Transverse colon (tissue), 4 donors: Measurements from ENCODE around the gene KLHL10. TPM values are rescaled to one million over a fixed set of nuclear protein-coding genes. Genes with fewer than 3 reads are reported as not detected.

Source experiments
- DNase-seq: peaks from one replicate; pipeline ENCODE4 v3.0.0-alpha.2; 2019
- H3K27ac ChIP-seq, 4 donors: fragments of 200-600 bp; sonication (generic); 2 replicates each; pipeline ENCODE4 v1.5.1; 2016 to 2018; ENCODE audit warnings: inconsistent platforms in 4 of 4
- H3K27me3 ChIP-seq: fragments of 200-600 bp; sonication (generic); 2 replicates; pipeline ENCODE4 v1.5.1; 2017; ENCODE audit warnings: inconsistent platforms
- H3K36me3 ChIP-seq, 4 donors: fragments of 200-600 bp; sonication (generic); 2 replicates each; pipeline ENCODE4 v1.5.1; 2017 to 2019; ENCODE audit warnings: inconsistent platforms in 4 of 4
- H3K4me1 ChIP-seq, 4 donors: fragments of 200-600 bp; sonication (generic); 2 replicates each; pipeline ENCODE4 v1.5.1; 2017 to 2020; ENCODE audit warnings: inconsistent platforms in 4 of 4
- H3K4me3 ChIP-seq, 4 donors: fragments of 200-600 bp; sonication (generic); 1 replicate in 1 of 4; 2 replicates in 3 of 4; pipeline versions ENCODE4 v1.5.1 to v1.6.1; 2017 to 2019; ENCODE audit warnings: inconsistent platforms in 4 of 4
- H3K9me3 ChIP-seq, 2 donors: fragments of 200-600 bp; sonication (generic); 2 replicates each; pipeline ENCODE4 v1.5.1; 2017 to 2019; ENCODE audit warnings: inconsistent platforms in 2 of 2
- CTCF ChIP-seq, 5 experiments: fragments of 200-600 bp in 3 of 5; fragments of 450-650 bp in 2 of 5; sonication (generic) in 3 of 5; IDR thresholded peaks; 1 replicate in 2 of 5; 2 replicates in 3 of 5; pipeline ENCODE4 v1.5.1; 2016 to 2017; ENCODE audit warnings: antibody characterized with exemption in 5 of 5, inconsistent platforms in 3 of 5, mild to moderate bottlenecking in 2 of 5, moderate library complexity in 1 of 5
- EP300 ChIP-seq: sonication (generic); formaldehyde crosslinking; IDR thresholded peaks from one replicate; pipeline ENCODE4 v1.6.1; 2017; ENCODE audit warnings: antibody characterized with exemption, low read depth
- POLR2A ChIP-seq: fragments of 450-650 bp; IDR thresholded peaks from one replicate; pipeline ENCODE4 v1.6.1; 2016; ENCODE audit warnings: antibody characterized with exemption, mild to moderate bottlenecking, moderate library complexity
- POLR2AphosphoS5 ChIP-seq, 3 donors: sonication (generic); formaldehyde crosslinking; IDR thresholded peaks; one replicate each; pipeline ENCODE4 v1.6.1; 2016; ENCODE audit warnings: antibody characterized with exemption in 3 of 3
- WGBS, 2 donors: methylation state at CpG; one replicate each; pipeline ENCODE4 v1.1.5; 2018; ENCODE audit warnings: low coverage in 1 of 2; 5-methylcytosine and 5-hydroxymethylcytosine counted together
- in situ Hi-C, 4 donors: fragments of 200-750 bp; cut with MboI; loops; one replicate each; pipeline versions ENCODE4 v1.15.0 to v1.15.1; 2017; ENCODE audit warnings: low sequenced_read_pairs in 3 of 4, low pct_ligation_motif_present in 1 of 4, low pct_unique_long_range_greater_than_20kb in 1 of 4
- intact Hi-C: fragments of 100-400 bp; cut with DNase I; formaldehyde crosslinking; loops from one replicate; pipeline ENCODE4 v1.15.1; 2023; ENCODE audit warnings: low total_unique reads
- total RNA-seq, 4 donors: library from RNA; depleted of rRNA; stranded (reverse); fragments of >200 nt; gene quantifications; one replicate each; pipeline ENCODE4 v1.1.0, GENCODE V29; 2016

KLHL10 gene
- total RNA-seq, 4 donors from 2014 or later = 0.32 TPM; not detected in 3

GRCh38 chr17:41892021-41892376 is 54.4 kb downstream of the KLHL10 start:
- no peak overlapping the region for H3K4me3 ChIP-seq
- H3K4me1 ChIP-seq = peaks cover 0 to 7% (median 0%) of the 10 kb centered on the region in 4 donors
- no peaks in the 10 kb centered on the region for H3K9me3 ChIP-seq
- in situ Hi-C loops (no loop called here), intact Hi-C loops (no loop called here)
- no peak for DNase-seq
- WGBS, 2 donors = 100% methylated on average over 4 of the region's 4 CpGs; no CpG with 5 or more reads in 1 of the 2 donors
- H3K27me3 ChIP-seq = no peaks in the 10 kb centered on the region
- TF ChIP-seq CTCF (IDR thresholded peaks at IDR 0.05) (no peak), POLR2AphosphoS5 (IDR thresholded peaks at IDR 0.05) (no peak), POLR2A (no peak), EP300 (no peak)
- peaks cover 0 to 64% (median 23%) of the 10 kb centered on the region in 4 donors for H3K36me3 ChIP-seq
- no peak overlapping the region for H3K27ac ChIP-seq

GRCh38 chr17:41893384-41893783 is 55.8 kb downstream of the KLHL10 start:
- Histone ChIP-seq H3K36me3 (peaks cover 0 to 63% (median 24%) of the 10 kb centered on the region in 4 donors), H3K4me3 (no peak overlapping the region), H3K27me3 (no peaks in the 10 kb centered on the region), H3K9me3 (no peaks in the 10 kb centered on the region), H3K27ac (no peak overlapping the region), H3K4me1 (peaks cover 0 to 7% (median 0%) of the 10 kb centered on the region in 4 donors)
- DNase-seq = no peak
- intact Hi-C loops = no loop called here
- TF ChIP-seq CTCF (IDR thresholded peaks at IDR 0.05) (no peak), EP300 (no peak), POLR2AphosphoS5 (IDR thresholded peaks at IDR 0.05) (no peak), POLR2A (no peak)
- WGBS, 2 donors = 88% methylated on average over 3 of the region's 3 CpGs; no CpG with 5 or more reads in 1 of the 2 donors
- in situ Hi-C loops = no loop called here

GRCh38 chr17:41894791-41895331 is 57.2 kb downstream of the KLHL10 start:
- Histone ChIP-seq H3K9me3 (no peaks in the 10 kb centered on the region), H3K4me3 (no peak overlapping the region), H3K27me3 (no peaks in the 10 kb centered on the region), H3K36me3 (peaks cover 0 to 63% (median 20%) of the 10 kb centered on the region in 4 donors), H3K4me1 (peaks cover 0 to 7% (median 0%) of the 10 kb centered on the region in 4 donors), H3K27ac (peak overlapping the region; percentile 7 to 66 (median 44))
- WGBS, 2 donors = 68% methylated on average over 7 of the region's 7 CpGs; no CpG with 5 or more reads in 1 of the 2 donors
- TF ChIP-seq POLR2A = no peak
- TF ChIP-seq POLR2AphosphoS5 (IDR thresholded peaks at IDR 0.05) = peak in 1 of 3 donors; percentile 18
- intact Hi-C loops = no loop called here
- in situ Hi-C loops = no loop called here
- DNase-seq = no peak

GRCh38 chr17:41895617-41896016 is 58.0 kb downstream of the KLHL10 start:
- H3K27ac ChIP-seq = peak overlapping the region; percentile 7 to 66 (median 44)
- H3K9me3 ChIP-seq = no peaks in the 10 kb centered on the region
- in situ Hi-C loops (no loop called here), intact Hi-C loops (no loop called here)
- DNase-seq = no peak
- WGBS, 2 donors = 68 to 83% methylated on average over 1 to 5 of the region's 5 CpGs
- no peak overlapping the region for H3K4me3 ChIP-seq
- TF ChIP-seq POLR2AphosphoS5 (IDR thresholded peaks at IDR 0.05) (no peak), POLR2A (no peak), CTCF (IDR thresholded peaks at IDR 0.05) (no peak), EP300 (no peak)
- H3K36me3 ChIP-seq = peaks cover 0 to 63% (median 19%) of the 10 kb centered on the region in 4 donors
- peaks cover 0 to 7% (median 0%) of the 10 kb centered on the region in 4 donors for H3K4me1 ChIP-seq
- H3K27me3 ChIP-seq = no peaks in the 10 kb centered on the region

- Histone ChIP-seq H3K36me3 (peaks cover 0 to 67% (median 20%) of the 10 kb centered on the region in 4 donors), H3K9me3 (no peaks in the 10 kb centered on the region), H3K4me3 (no peak overlapping the region), H3K27me3 (no peaks in the 10 kb centered on the region), H3K27ac (no peak overlapping the region), H3K4me1 (peaks cover 0 to 7% (median 0%) of the 10 kb centered on the region in 4 donors)
- DNase-seq = no peak
- 40 to 88% methylated on average over 1 to 6 of the region's 6 CpGs for WGBS, 2 donors
- in situ Hi-C loops = no loop called here
- TF ChIP-seq CTCF (IDR thresholded peaks at IDR 0.05) (no peak), EP300 (no peak), POLR2A (no peak), POLR2AphosphoS5 (IDR thresholded peaks at IDR 0.05) (no peak)
- intact Hi-C loops = no loop called here
Observed at GRCh38 chr17:41896726-41897125, 59.1 kb downstream of the KLHL10 start.
